ENCODE measurements around the gene IL24.
A peak's percentile ranks its signal among the peaks of the same experiment; 100 is the strongest.

IL24 gene

DNA sequence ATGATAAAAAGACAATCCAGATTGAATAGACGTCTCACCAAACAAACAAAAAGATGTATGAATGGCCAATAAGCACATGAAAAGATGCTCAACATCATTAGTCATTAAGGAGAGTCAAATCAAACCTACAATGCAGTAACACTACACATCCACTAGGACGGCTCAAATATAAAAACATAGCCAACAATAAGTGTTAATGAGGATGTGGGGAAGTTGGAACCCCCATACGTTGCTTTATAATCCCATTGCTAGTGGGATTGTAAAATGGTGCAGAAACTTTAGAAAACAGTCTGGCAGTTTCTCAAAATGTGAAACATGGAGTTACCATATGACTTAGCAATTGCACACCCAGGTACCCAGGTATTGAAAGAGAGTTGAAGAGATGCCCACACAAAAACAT, 14.7 kb upstream of the IL24 start:
- no peak for ATAC-seq

DNA sequence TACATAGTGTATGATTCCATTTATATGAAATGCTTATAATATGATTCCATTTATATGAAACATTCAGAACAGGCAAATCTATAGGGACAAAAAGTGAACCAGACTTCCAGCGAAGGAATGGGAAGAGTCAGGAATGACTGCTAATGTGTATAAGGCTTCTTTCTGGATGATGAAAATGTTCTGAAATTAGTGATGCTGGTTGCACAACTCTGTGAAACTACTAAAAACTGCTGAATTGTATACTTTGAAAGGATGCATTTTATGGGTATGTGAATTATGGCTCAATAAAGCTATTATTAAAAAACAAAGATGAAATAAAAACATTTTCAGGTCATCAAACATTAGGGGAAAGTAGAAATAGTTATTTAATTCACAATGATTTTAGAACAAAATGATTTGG, 14.1 kb upstream of the IL24 start:
- ATAC-seq = no peak

DNA sequence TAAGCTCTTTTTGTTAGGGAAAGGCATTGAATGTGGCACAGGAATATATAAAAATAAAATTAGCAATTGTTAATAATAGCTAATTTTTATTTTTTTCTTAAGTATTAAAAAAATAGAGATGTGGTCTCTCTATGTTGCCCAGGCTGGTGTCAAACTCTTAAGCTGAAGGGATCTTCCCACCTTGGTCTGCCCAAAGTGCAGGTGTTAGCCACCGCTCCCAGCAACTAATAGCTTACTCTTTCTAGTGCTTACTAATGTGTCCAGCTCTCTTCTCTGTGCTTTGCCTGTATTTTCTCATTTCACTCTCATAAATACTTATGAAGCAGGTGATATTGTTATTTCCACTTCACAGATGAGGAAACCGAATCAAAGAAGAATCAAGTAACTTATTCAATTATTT, 13.4 kb upstream of the IL24 start:
- no peak for ATAC-seq

DNA sequence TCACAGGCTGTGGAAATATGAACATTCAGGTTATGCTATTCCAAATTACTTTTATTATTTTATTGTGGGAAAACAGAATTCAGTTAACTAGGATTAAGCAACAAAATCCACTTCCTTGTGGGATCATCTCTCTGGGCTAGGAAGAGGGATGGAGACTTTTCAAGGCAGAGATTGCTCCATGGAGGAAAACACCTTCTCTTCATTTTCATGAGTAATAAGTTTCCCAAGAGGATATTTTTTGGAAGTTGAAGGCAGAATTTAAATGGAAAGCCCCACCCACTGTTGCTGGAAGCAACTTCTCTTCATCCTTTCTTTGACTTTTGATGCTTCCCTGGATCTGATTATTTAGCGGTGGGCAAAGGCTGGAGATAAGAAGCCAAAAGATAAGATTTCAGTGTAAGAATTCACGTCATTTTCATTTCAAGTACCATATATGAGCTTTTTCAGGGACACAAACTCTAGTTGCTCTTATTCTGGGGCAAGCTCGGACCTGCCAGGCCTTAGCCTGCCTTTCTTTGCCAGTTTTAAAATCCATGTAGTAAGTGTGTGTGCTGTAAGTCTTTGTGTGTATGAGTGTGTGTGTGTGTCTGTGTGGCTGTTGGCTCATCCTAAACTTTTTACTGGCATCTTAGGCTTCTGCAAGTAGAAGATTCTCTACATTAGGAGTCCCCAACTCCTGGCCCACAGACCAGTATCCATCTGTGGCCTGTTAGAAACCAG, 11.7 kb upstream of the IL24 start:
- no peak for ATAC-seq

DNA sequence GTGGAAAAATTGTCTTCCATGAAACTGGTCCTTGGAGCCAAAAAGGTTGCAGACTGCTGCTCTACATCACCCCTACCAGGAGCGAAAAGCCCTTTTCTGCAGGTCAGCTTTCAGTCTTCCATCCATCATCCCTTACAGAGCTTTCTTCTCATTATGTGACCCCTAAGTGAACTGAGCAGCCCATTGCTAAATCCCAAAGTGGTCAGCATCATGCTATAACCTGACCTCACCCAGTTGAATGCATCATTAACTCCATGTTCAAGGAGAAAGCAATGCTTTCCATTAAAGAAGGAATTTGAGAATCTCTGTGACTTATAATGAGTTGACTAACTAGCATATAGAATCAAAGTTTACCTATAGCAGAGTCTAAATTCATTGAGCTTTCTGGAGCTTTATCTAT, 10.4 kb upstream of the IL24 start:
- no peak for ATAC-seq

DNA sequence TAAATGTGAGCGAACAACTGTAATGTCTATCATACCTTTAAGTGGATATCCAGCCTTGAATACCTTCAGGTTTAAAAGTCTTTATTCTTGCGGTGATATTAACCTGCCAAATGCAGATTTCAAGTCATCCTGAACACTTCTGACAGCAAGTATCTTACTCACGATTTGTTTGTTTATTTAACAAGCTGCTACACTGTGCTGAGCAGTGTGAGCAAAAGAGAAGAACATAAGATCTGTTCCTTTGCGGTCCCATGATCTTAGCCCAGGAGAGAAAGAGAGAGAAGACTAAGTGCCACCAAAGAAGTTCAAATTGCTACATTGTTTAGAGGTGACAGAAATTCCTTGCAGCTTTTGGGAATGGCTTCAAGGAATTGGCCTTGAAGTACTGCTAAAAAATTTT, 9.5 kb upstream of the IL24 start:
- no peak for ATAC-seq

DNA sequence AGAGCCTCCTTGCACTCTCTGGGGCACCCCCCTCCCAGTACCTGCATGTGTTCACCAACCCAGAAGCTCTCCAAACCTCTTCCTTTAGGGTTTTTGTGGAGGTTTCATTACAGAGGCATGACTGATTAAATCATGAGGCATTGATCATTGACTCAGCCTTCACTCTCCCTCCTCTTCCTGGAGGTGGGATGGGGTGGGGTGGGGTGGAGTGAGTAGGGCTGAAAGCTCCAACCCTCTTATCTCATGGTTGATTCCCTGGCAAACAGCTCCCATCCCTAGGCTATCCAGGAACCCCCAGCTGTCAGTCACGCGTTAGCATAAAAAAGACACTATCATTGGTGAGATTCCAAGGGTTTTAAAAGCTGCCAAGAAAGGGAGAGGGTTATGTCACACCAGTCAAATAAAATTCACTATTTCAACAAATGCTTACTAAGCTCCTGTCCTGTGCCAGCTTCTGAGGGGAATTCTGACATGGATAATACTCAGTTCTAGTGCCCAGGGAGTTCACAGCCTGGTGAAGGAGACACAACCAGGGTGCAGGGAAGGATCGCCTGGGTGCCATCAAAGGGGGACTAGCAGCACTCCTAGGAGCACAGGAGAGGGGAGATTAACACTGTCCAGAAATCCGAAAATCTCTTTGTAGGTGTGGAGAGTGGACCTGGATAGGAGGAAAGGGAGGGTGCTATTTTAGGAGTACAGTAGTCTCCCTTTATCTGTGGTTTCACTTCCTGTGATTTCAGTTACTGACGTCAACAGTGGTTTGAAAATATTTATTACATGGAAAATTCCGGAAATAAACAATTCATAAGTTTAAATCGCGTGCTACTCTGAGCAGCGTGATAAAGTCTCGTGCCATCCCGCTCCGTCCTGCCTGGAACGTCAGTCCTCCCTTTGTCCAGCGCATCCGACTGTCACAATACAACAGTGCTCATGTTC, 6.8 kb upstream of the IL24 start:
- ATAC-seq = peak in 1 of 2 donors; percentile 41

DNA sequence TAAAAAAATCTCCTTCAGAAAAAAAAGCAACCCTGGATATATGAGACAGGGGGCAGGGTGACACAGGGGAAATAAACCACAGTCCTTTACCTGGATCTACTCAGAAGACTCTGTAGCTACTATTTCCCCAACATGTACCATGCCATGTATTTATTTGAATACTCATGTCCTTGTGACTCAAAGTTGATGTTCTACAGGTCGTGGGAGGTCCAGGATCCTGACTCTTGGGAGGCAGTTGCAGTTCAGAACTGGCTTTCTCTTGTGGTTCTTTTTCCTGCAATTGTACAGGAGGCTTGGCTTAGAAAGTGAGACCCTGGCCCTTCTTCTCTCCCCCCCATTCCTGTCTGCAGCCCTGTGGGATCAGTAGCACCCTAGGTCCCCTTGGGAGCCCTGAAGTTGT, 5.8 kb upstream of the IL24 start:
- ATAC-seq = no peak

DNA sequence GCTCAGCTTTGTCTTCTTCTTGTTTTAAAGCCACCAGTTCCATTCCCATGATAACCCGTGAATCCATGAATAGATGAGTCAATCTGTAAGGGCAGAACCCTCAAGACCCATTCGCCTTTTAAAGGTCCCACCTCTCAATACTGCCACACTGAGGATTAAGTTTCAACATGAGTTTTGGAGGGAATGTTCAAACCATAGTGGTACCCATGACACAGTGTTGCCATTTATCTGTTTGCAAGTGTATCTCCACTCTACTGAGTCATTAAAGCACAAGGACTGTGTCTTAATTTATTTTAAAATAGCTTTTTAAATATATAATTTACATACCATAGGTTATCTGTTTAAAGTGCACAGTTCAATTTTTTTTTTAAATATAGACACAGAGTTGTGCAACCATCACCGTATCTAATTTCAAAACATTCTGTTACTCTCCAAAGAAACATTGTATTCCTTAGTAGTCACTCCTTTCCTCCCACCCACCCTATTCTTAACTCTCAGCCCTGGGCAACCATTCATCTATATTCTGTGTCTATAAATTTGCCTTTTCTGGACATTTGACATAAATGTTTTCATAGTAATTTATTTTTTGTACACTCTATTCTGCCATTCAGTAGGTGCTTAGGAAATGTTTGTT, 4.8 kb upstream of the IL24 start:
- no peak for ATAC-seq

DNA sequence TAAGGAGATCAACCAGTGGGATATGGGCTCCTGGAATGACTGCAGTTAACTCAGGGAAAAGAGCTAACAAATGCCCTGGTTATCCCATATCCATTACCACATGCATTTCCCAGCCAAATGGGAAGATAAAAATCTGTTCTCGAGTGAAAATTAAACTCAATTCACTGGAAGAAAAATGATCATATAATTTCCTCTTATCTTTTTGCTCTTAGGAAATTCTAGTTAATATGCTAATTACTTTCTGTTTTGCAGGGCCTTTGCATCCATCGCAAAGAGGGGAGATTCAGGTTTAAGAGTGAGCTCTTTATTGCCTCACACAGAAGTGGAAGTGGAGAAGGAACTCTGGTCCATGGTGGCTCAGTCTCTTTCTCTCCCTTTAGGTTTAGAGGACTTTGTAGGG, 3.9 kb upstream of the IL24 start:
- no peak for ATAC-seq

DNA sequence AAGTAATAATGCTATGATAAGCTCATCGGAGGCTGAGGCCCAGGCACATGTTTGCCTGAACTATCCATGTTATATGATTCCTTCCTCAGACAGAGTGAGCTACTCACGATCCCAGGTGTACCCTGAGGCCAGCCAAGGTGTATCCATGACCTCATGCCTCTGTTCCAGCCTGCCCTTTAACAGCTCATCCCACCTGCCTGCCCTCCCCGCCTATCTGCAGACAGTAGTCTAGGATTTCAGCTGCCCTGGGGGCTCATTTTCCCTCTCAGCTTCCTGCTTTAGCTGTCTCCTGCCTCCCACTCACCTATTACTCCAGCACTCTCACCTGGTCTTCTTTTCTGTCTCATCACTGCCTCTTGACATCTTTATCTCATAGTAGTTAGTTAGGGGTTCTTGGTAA, 1.9 kb upstream of the IL24 start:
- ATAC-seq = no peak

DNA sequence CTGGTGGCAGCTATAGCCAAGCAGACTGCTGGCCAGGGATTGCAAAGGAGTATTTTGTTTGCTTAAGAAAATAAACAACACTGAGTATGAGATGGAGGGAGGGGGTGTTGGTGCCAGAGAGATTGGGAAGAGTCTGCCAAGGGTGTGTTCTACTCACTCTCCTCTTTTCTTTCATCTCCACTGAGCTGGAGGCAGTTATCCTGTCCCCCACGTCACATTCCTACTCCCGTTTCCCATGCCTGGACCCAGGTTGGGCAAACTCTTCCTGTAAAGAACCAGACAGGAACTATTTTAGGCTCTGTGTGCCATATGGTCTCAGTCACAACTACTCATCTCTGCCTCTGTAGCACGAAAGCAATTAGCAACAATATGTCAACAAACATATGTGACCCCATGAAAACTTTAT, 1.4 kb upstream of the IL24 start:
- no peak for ATAC-seq

DNA sequence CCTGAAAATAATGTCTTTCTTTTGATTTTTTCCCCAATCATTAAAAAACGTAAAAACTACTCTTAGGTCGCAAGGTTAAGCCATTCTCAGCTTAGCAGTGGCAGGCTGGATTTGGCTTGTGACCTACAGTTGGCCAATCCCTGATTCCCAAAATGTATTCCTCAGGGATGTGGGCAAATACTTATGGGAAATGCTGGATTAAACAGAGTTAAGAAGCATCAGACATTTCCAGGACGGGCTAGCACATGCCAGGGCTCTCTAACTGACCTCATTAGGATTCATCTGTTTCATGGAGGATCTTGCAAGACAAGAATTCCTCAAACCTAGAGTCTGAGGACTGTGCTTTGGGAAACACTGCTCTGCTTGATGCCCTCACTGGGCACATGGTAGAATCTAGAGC, 982 bp upstream of the IL24 start:
- no peak for ATAC-seq

DNA sequence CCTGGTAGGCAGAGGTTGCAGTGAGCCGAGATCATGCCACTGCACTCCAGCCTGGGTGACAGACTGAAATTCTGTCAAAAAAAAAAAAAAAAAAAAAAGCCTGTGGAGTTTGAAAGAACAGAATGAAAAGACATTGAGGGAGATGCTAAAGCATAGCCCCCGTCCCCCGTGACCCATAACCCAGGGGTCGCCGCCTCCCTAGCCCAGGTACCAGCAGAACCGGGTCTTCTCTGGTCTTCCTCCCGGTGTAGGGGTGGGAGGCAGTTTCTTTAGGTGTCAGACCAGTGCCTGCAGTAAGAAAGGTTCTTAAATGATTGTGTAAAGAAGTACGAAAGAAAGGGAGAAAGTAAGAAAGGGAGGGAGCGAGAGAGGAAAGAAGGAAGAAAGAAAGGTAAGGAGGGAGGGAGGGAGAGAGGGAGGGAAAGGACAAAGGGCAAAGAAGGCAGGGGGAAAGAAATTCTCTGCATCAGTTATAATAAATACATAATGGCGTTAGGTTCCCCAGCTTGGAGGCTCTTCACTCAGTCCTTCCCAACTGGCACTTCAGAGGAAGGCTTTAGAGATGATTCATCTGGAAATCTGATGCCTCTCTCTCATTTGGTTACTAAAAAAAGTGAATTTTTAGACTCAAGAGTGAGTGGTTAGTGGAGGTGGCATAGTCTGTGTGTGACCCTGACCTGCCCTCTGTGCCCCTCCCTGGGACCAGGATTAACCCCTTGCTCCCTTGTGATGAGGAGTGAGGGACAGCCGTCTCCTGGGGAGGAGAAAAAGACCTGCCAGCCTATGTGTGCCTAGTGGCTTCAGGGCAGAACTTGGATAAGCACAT, 1.1 kb downstream of the IL24 start:
- no peak for ATAC-seq

DNA sequence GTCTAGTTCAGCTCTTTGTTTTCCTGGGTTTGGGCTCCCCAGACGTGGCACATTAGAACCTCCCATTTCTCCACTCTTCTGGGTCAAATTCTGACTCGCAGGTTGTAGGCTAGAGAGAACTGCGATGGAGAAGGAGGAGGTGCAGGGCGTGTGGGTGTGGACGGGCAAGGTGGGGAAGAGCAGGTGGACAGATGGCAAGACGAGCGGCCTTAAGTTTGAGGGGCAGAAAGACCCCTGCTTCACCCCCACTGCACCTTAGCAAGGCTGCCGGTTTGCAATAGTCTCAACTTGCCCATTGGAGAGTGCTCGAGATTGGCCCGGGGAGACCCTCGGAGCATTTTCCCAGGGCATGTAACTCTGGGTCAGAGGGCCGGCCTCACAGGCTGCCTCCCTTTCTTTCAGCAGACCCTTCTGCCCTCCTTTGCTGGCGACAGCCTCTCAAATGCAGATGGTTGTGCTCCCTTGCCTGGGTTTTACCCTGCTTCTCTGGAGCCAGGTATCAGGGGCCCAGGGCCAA, 1.7 kb downstream of the IL24 start:
- ATAC-seq = no peak

DNA sequence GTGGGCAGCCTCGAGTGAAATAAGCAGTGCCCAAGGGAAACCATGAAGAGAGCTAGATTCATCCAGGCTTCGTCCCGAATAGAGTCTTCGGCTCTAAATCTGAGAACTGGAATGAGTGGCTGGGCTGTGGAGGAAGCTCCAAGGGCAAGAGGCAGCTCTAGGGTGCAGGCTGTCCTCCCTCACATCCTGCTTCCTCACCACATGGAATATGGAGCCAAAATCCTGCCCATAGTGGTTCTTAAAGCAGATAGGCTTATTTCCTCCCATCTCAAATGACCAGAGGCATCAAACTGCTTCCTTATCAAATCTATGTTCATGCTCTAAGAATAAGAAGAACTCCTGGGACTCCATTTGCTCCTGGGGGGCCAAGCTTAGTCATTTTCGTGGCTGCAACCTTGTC, 2.5 kb downstream of the IL24 start:
- no peak for ATAC-seq

DNA sequence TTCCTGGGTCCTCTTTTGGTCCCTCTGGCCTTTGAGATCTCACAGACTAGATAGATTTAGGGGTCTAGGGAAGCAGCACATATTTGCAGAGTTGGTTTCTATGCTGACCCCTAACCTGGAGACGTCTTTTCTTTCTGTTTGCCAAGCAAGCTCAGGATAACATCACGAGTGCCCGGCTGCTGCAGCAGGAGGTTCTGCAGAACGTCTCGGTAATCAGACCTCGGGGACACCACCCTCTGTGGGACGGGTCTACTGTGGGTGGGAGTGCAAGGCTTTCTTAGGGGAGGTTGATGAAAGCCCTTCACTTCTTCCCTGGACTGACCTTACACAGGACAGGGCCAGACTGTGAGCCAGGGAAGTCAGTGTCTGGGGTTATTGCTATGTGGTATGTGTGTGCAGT, 2.9 kb downstream of the IL24 start:
- ATAC-seq = no peak

DNA sequence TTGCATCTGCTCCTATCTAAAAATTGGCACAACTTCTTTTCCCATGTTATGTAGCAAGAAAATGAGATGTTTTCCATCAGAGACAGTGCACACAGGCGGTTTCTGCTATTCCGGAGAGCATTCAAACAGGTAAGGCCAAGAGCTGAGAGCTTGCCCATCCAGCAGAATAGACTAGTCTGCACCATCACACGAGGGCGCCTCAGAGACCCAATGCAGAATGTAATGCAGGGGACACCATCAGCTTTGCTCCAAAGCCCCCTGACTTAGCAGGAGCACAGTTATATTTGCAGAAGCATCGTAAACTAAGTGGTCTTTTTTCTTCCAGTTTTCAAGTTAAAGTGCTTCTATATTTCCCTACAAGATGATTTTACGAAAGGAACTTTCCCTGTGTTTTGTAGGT, 4.7 kb downstream of the IL24 start:
- ATAC-seq = no peak

DNA sequence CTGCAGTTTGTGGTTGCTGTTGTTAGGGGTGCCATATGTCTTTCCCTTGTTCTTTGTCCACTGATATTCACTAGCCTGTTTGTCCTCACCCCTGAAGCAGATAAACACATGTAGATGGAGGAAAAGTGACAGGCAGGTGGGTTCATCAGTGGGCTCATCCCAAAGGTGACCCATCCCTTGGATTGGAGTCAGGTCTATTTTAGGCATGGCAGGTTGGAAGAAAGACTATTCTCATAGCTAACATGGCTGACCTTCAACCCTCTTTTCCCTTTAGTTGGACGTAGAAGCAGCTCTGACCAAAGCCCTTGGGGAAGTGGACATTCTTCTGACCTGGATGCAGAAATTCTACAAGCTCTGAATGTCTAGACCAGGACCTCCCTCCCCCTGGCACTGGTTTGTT, 5.5 kb downstream of the IL24 start:
- no peak for ATAC-seq

DNA sequence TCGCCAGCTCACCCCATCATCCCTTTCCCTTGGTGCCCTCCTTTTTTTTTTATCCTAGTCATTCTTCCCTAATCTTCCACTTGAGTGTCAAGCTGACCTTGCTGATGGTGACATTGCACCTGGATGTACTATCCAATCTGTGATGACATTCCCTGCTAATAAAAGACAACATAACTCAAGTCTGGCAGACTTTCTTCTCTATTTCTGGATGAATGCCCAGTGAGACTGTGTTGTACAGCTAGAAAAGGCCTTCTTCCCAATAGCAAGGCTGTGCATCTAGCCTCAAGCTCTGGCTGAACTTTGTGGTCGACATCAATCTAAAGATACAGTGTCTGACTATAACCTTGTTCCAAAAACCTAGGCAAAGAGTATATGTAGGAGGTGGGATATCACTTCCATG, 6.4 kb downstream of the IL24 start:
- no peak for ATAC-seq

DNA sequence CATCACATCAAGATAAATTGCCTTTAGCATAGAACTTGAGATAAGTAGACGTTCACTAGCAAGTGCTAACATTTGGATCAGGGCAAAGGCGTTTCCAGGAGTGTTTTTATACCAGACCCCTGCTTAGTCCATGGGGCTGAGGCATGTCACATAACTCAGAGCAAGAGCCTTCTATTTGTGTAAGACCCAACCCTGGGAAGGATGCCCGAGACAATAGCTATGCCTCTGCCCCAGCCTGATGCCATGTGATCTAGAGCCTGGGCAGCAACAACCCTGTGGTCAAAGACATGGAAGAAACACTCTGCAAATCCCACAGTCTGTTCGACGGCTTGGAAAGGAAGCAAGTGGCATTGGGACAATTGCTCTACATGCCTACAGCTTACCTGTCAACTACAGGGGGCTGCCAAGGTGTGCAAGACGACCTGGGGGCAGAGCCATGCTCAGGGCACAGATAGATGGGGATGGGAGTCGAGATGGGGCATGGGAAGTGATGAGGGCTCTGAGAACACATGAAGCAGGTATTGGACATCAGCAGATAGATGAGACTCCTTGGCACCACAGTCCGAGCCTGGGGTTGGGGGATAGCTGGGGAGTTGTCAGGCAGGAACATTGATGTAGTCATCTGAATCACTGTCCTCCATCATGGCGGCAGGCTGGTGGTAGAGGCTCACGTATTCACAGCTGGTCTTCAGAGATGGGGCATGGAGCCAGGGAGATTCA, 7.3 kb downstream of the IL24 start:
- ATAC-seq = no peak

Measured in activated CD4-positive, CD25-positive, alpha-beta regulatory T cell treated with anti-CD3 and anti-CD28 coated beads, Interleukin-2, amount 50 U/mL, for 24 hours (primary cell).